ENCODE measurements around the gene ZNF10. TPM values are rescaled to one million over a fixed set of nuclear protein-coding genes. Genes with fewer than 3 reads are reported as not detected.

Gene ZNF10
- polyA plus RNA-seq, 1 of the 3 experiments (the other 2 are of a cell fraction): 4.5 TPM

GRCh38 chr12:133135747-133136146, 5.3 kb downstream of the ZNF10 start:
- Histone ChIP-seq H3K27ac (ENCODE audit: low read depth in 2 of 2, low read length in 1 of 2) (no peak overlapping the region), H4K20me1 (ENCODE audit: insufficient read depth) (no peaks in the 10 kb centered on the region), H3K9ac (no peak overlapping the region), H3K36me3 (replicated peaks in 1 of 2; ENCODE audit: control insufficient read depth in 1 of 2, insufficient read depth in 2 of 2, low read length in 1 of 2) (peaks cover 17 to 34% of the 10 kb centered on the region in 2 experiments), H2AFZ (ENCODE audit: low read depth) (no peak overlapping the region), H3F3A (replicated peaks; ENCODE audit: insufficient read depth) (peaks cover 2% of the 10 kb centered on the region), H3K9me3 (no peaks in the 10 kb centered on the region), H3K4me1 (ENCODE audit: control insufficient read depth in 1 of 2, insufficient read depth in 2 of 2, low read depth in 1 of 2, low read length in 1 of 2) (no peaks in the 10 kb centered on the region; a peak in 1 of 4 replicates), H3K4me2 (no peak overlapping the region), H3K9me2 (no peaks in the 10 kb centered on the region), H3K4me3 (ENCODE audit: low read depth in 2 of 2, low read length in 1 of 2) (no peak overlapping the region), H3K27me3 (ENCODE audit: insufficient read depth) (no peaks in the 10 kb centered on the region), H3K79me2 (ENCODE audit: insufficient read depth) (no peaks in the 10 kb centered on the region)
- TF ChIP-seq CHD2 (IDR thresholded peaks at IDR 0.05; ENCODE audit: low read length, partially characterized antibody) (no peak), RXRA (IDR thresholded peaks at IDR 0.05; ENCODE audit: borderline replicate concordance, low read depth) (no peak), ZBTB33 (IDR thresholded peaks at IDR 0.05; ENCODE audit: borderline replicate concordance, low read depth) (no peak), RFX5 (IDR thresholded peaks at IDR 0.05; ENCODE audit: low read length) (no peak), FOXJ3 (CRISPR knock-in tag; IDR thresholded peaks at IDR 0.05) (no peak), TCF12 (IDR thresholded peaks at IDR 0.05) (no peak), JUND (IDR thresholded peaks at IDR 0.05) (no peak), GATA2 (CRISPR knock-in tag; IDR thresholded peaks at IDR 0.05) (no peak), YY1 (IDR thresholded peaks at IDR 0.05; ENCODE audit: low read depth) (no peak), PBX3 (IDR thresholded peaks at IDR 0.05) (no peak)
- TF ChIP-seq, protein P1, sequence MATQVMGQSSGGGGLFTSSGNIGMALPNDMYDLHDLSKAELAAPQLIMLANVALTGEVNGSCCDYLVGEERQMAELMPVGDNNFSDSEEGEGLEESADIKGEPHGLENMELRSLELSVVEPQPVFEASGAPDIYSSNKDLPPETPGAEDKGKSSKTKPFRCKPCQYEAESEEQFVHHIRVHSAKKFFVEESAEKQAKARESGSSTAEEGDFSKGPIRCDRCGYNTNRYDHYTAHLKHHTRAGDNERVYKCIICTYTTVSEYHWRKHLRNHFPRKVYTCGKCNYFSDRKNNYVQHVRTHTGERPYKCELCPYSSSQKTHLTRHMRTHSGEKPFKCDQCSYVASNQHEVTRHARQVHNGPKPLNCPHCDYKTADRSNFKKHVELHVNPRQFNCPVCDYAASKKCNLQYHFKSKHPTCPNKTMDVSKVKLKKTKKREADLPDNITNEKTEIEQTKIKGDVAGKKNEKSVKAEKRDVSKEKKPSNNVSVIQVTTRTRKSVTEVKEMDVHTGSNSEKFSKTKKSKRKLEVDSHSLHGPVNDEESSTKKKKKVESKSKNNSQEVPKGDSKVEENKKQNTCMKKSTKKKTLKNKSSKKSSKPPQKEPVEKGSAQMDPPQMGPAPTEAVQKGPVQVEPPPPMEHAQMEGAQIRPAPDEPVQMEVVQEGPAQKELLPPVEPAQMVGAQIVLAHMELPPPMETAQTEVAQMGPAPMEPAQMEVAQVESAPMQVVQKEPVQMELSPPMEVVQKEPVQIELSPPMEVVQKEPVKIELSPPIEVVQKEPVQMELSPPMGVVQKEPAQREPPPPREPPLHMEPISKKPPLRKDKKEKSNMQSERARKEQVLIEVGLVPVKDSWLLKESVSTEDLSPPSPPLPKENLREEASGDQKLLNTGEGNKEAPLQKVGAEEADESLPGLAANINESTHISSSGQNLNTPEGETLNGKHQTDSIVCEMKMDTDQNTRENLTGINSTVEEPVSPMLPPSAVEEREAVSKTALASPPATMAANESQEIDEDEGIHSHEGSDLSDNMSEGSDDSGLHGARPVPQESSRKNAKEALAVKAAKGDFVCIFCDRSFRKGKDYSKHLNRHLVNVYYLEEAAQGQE (IDR thresholded peaks at IDR 0.05; ENCODE audit: low read depth, low read length): no peak
- TF ChIP-seq, protein P2, sequence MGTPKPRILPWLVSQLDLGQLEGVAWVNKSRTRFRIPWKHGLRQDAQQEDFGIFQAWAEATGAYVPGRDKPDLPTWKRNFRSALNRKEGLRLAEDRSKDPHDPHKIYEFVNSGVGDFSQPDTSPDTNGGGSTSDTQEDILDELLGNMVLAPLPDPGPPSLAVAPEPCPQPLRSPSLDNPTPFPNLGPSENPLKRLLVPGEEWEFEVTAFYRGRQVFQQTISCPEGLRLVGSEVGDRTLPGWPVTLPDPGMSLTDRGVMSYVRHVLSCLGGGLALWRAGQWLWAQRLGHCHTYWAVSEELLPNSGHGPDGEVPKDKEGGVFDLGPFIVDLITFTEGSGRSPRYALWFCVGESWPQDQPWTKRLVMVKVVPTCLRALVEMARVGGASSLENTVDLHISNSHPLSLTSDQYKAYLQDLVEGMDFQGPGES (IDR thresholded peaks at IDR 0.05; ENCODE audit: low read depth, low read length): no peak
- no peak for DNase-seq
- ChIA-PET CTCF (no interaction called here), POLR2A (no interaction called here)
- 79% methylated on average over 2 of the region's 2 CpGs for WGBS (ENCODE audit: low lambda C conversion rate)

Measured in SK-N-SH (cell line).